Dedifferentiated amniotic fluid mesenchymal stem cell (primary cell): ENCODE results near the gene IL17B.
A peak's percentile ranks its signal among the peaks of the same experiment; 100 is the strongest.

Experiments
- DNase-seq: peaks from one replicate; pipeline ENCODE4 v3.0.0-alpha.2; 2016; ENCODE audit errors: extremely low spot score

Gene IL17B

DNA sequence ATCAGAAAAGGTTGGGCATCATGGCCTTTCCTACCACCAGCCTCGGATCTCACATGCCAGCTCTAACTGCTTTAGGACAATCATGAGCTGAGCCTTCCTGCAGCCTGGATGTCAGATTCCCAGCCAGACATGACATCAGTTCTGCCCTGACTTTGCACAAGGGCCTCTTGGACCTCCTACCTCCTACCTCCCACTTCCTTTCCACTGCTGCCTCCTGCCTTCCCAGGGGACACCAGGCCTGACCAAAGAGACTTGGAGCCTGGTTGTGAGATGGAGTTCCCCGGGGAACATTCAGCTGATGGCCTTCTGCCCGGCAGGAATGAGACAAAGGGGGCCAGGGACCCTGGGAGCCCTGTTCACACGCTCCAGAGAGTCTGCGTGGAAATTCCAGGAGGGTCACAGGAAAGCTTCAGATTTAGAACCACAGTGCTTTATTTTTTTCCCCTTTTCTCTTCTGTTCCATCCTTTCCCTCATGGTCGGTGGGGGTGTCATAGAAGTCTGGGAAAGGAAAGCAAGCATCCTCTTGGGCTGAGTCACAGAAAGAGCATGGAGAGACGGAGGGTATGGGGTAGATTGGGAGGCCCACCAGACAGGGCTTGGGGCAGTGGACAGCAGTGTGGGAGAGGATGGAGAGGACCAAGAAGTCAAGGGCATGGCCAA lies 35.4 kb upstream of the IL17B start:
- no peak for DNase-seq

- DNase-seq: no peak
Observed at GRCh38 chr5:149413477-149414210, 34.6 kb upstream of the IL17B start.

DNA sequence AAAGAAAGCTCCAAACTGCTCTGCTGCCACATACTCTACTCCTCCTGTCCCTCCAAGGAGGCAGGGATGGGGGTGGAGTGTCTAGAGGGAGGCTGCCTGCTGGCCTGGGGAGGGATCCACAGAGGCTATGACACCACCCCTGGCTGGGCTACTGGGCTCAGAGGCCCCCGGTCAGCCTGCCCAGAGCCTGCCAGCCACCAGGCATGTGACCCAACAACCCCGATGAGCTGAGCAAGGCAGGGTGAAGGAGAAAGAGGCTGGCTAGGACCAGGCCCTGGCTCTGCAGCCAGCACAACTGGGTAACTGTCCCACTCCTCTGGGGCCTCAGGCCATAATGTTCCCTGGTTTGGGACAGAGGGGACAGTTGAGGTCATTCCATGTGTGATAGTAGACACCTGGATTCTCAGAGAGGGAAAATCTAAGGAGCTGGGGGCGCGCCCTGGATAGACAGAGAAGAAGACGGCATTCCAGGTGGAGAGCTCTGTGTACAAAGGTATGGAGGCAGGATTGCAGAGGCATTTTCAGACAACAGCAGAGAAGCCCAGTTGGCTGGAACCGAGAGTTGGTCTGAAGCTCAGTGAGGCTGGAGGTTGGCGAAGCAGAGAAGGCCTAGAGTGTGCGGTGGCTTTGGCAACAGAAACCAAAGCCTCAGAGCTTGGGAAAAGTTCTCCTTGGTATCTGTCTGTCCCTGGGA lies 33.8 kb upstream of the IL17B start:
- no peak for DNase-seq

DNA sequence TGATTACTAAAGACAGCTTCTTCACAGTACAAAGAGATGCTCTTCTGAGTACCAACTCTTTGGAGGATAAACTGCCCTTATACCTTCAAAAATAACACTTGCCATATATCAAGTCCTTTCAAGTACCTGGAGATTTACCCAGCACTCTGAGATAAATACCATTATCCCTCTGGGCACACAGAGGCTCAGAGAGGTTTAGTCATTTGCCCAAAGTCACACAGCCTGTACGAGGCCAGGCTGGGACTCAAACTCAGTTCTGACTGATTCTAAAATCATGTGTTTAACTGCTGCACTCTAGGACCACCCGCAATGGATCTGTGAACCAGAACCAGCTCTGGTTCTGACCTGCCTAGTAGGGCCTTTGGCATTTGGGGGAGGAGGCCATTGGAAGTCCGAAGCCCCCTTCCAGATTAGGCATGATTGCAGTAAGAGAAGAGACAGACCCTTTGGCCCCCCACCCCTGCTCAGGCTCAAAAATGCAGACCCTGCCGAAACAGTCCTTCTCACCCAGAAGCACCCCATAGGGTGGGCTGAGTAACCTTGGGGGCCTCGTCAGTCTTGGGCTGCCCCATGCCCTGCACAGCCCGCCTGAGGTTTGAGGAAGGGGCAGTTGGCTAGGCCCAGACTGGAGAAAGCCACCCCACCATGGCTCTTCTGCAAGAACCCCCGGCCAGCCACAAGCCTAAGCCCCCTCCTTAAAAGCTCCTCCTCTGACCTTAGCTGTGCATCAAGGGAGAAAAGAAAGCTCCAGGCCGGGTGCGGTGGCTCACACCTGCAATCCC lies 32.8 kb upstream of the IL17B start:
- DNase-seq: no peak

DNA sequence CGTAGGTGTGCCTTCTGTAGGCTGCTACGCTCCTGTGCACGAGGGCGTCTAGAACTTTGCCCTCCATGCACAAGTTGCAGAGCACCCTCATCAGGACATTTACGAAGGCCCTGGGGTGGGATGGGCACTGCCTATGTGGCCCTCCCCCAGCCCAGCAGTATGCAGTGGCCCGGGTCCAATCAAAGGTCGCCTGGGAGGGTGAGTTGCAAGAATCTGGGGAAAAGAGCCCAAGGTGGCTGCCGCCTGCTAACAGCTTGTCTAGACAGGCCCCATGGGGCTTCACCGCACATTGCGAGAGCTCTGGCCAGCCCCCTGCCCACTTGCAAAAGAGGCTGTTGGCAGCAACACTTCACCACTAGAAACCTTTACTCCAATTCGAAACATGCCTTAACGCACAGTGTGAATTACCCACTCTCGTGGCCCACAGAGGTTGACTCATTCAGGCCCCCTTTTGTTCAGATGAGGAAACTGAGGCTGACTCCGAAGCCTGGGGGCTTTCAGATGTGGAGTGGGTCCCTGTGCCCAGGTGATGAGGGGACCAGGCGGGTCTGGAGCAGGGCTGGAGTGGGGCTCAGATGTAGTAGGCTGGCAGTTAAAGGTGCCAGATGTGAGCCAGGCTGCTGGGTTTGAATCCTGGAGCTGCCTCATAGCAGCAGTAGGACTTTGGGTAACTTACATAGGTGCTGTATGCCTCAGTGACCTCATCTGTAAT lies 31.8 kb upstream of the IL17B start:
- no peak for DNase-seq

DNA sequence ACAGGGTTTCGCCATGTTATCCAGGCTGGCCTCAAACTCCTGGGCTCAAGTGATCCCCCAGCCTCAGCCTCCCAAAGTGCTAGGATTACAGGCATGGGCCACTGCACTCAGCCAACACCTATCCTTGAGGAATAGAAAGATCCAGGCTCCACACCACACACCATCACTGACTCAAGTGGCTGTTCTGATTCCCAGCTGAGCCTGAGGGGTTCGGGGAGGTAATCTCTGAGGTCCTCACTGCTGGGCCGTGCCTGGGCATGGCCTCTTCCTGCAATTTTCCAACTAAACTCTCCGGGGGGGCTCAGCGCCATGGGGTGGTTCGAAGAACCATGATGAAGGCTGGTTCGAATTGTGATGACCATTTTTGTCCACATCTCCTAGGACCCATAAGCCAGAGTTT lies 31.0 kb upstream of the IL17B start:
- no peak for DNase-seq

- no peak for DNase-seq
Observed at GRCh38 chr5:149409268-149409948, 30.3 kb upstream of the IL17B start.

GRCh38 chr5:149408252-149409099 lies 29.4 kb upstream of the IL17B start:
- no peak for DNase-seq

- no peak for DNase-seq
Observed at GRCh38 chr5:149407323-149408251, 28.5 kb upstream of the IL17B start.

DNA sequence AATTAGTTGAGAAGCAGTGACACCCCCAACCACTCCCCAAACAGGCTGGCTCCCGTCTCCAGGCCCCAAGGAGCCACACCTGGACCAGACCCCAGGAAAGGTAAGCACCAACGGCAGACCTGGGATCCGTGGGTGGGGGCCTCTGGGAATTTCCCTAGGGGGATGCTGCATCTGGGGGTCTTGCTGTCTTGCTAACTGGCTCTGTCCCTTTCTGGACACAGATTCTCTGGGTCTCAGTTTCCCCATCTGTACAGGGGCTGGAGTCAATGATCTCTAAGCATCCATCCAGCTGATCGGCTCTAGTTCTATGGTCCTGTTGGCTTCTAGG lies 27.9 kb upstream of the IL17B start:
- DNase-seq: no peak

DNA sequence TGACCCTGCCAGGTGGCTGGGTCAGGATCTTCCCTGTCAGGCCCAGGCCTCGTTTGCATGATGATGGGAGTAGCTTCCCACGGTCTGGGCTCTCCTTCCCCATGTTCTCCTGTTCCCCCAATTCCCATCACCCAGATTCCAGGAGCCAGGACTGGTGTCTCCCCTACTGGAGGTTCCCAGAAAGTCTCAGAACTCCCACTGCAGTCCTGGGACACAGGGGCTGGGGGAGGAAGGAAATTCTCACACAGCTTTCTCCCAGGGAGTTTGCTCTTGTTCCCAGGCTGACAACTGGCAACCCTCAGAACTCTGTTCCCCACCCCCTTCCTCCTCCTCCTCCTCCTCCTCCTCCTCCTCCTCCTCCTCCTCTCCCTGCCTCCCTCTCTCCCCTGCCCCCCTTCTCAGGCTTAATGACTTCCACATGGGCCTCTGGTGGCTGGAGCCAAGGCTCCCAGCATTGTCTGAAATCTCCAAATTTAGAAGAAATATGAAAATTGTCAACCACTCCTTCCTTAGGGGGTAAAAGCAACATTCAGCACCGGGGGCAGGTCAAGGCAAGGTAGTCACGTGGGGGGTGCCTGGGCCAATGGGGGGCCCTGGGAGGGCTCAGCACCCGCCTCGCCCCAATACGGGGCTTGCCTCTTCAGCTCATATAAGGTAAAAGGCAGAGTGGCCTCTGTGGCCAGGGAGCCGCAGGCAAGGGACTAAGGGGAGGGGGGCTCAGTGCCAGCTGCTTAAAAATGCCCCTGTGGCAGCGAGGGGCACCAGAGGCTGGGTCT lies 27.3 kb upstream of the IL17B start:
- DNase-seq: peak; percentile 83

GRCh38 chr5:149405550-149406202 lies 26.6 kb upstream of the IL17B start:
- no peak for DNase-seq

DNA sequence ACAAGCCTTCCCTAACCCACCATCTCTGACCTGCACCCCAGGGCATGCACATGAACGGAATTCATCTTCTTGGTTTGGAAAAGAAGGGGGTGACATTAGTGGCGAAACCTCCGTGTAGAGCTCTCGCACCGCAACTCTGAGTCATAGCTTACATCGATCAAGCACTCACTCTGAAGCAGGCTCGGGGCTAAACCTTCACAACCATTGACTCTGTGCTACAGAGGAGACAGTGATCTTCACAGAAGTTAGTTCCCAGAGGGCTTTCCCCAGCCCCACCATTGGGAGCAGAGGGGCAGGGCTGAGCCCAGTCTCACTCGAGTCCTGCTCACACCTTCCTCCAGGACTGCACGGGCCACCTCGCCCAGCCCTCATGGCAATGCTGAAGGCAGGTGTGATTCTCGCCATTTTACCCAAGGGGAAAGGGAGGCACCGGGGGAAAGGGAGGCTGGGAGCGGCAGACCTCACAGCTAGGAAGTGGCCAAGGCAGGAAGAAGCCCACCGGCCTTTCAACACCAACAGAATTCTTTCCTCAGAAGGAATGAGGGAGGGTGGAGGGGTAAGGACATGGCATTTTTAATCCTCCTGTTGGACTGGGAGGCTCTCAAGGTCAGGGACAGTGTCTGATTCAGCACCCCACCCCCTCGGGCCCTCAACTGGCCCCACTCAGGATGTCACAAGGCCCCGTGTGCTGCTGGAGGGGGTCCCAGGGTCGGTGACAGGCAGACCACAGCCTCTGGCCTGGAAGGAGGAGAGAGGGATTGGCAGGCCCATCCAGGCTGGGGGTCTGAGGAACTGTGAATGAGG lies 25.9 kb upstream of the IL17B start:
- DNase-seq: peak; percentile 58

DNA sequence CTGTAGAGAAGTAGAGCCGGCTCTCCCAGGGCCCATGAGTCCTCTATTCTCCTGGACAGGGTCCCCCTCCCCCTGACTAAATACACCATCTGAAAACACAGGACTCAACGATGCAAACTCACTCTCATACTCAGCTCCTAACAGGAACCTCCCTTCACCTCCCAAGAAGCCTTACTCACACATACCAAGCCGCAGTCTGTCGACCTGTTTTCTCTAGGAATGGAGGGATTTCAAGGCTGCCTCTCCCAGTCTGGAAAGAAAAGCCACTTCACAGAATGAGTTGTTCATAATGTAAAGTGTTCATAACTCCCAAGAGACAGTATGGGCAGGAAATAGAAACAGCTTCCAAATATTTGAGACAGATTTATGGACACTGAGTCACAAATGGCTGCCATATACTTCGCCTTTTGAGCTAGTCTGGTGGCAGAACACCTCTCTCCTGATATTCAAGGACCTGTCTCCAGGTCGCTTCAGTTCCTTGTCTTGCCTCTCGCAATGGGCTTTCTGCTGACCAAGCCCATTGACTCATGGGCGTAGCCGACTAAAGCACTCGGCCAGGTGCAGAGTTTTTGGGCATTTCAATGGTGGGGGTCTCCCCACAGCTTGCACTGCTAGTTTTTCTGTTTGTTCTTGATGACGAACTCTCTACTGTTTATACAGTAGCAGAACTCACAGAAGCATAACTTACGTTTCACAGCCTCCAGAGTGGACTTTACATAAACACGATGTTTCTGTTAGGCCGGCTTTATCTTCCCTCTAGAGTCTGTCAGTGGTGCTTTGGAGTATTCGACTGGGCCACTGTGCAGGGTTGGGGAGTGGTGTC lies 25.0 kb upstream of the IL17B start:
- no peak for DNase-seq

DNA sequence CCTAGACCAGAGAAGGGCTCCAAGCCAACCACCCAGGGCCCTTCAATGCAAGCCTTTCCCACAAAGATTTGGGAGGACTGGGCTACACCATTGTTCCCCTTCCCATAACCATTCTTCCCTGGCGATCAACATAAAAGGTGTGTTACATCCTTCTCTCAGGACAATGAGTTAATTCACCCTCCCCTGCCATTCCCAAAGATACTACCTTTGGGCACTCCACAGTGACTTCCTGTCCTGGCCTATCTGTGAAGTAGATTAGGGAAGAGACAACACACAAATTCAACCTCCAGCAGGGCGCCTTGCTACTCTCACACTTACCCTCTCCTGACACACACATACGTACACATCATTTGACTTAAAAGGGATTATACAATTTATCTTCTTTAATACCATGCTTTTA lies 23.2 kb upstream of the IL17B start:
- no peak for DNase-seq

- DNase-seq: no peak
Observed at GRCh38 chr5:149401051-149401450, 22.0 kb upstream of the IL17B start.
